ENCODE measurements around the gene ZYX. TPM values are rescaled to one million over a fixed set of nuclear protein-coding genes. Genes with fewer than 3 reads are reported as not detected.
"Not testable (repeated sequence)": the region's sequence is repeated elsewhere in the genome, so short reads cannot be mapped to it uniquely, and the experiment has no call there.

The ZYX gene
- total RNA-seq, 4 donors from 2014 or later = 57.5 to 96.9 (median 72.7) TPM

DNA sequence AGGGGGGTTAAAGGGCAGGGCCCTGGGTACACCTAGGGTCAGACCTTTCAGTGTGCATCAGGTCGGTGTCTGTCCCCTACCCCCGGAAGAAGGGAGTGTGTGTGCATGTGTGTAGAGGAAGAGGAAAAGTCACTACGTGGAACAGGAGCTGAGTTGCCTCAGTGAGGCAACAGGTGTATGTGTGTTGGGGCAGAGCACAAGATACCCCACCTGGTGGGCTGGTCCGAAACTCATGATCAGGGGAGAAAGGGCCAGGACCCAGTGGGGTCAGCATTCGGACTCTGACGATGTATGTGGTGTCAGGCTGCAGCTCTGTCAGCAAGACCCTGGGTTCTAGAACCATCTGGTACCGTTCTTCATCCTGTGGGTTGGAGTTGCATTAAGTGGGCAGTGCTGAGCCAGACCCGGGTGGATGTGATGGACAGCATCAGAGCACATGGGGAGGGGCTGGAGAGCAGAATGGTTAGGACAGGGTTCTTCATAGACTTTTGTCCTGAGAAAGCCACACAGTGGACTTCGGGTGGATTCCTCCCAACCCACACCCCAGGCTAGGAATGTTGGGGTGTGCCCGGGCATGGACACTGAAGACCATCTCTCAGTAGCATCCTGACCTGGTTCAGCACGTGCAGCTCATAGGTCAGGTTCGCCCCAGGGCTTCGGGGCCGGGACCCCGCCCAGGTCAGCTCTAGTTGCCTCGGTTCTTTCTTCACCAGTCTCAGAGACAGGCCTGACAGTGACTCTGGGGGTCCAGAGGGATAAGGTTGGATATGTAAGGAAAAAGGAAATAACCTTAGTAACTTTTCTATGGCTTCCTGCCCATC lies 16.8 kb downstream of the ZYX start:
- Histone ChIP-seq H3K36me3 (no peaks in the 10 kb centered on the region), H3K27ac (no peak overlapping the region), H3K27me3 (no peaks in the 10 kb centered on the region), H3K9me3 (no peaks in the 10 kb centered on the region), H3K4me1 (peaks cover 0 to 28% (median 10%) of the 10 kb centered on the region in 4 donors), H3K4me3 (no peak overlapping the region)
- WGBS, 2 donors = 86% methylated on average over 14 to 16 of the region's 16 CpGs
- DNase-seq (ENCODE audit: low spot score in 2 of 2) = no peak
- TF ChIP-seq, protein P1, sequence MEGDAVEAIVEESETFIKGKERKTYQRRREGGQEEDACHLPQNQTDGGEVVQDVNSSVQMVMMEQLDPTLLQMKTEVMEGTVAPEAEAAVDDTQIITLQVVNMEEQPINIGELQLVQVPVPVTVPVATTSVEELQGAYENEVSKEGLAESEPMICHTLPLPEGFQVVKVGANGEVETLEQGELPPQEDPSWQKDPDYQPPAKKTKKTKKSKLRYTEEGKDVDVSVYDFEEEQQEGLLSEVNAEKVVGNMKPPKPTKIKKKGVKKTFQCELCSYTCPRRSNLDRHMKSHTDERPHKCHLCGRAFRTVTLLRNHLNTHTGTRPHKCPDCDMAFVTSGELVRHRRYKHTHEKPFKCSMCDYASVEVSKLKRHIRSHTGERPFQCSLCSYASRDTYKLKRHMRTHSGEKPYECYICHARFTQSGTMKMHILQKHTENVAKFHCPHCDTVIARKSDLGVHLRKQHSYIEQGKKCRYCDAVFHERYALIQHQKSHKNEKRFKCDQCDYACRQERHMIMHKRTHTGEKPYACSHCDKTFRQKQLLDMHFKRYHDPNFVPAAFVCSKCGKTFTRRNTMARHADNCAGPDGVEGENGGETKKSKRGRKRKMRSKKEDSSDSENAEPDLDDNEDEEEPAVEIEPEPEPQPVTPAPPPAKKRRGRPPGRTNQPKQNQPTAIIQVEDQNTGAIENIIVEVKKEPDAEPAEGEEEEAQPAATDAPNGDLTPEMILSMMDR (IDR thresholded peaks at IDR 0.05) = no peak
- TF ChIP-seq POLR2A (IDR thresholded peaks at IDR 0.05) (no peak), EP300 (IDR thresholded peaks at IDR 0.05) (no peak)

GRCh38 chr7:143398616-143399015 lies 17.5 kb downstream of the ZYX start:
- H3K4me3 ChIP-seq = no peak overlapping the region
- H3K27ac ChIP-seq = no peak overlapping the region
- peaks cover 0 to 21% (median 3%) of the 10 kb centered on the region in 4 donors for H3K4me1 ChIP-seq
- TF ChIP-seq, protein P1 (IDR thresholded peaks at IDR 0.05) = no peak
- TF ChIP-seq EP300 (IDR thresholded peaks at IDR 0.05) (no peak), POLR2A (IDR thresholded peaks at IDR 0.05) (no peak)
- DNase-seq (ENCODE audit: low spot score in 2 of 2) = no peak
- H3K27me3 ChIP-seq = no peaks in the 10 kb centered on the region
- 90 to 100% methylated on average over 1 to 10 of the region's 14 CpGs for WGBS, 2 donors
- no peaks in the 10 kb centered on the region for H3K36me3 ChIP-seq
- no peaks in the 10 kb centered on the region for H3K9me3 ChIP-seq

GRCh38 chr7:143399151-143399550 lies 18.0 kb downstream of the ZYX start:
- H3K27me3 ChIP-seq = no peaks in the 10 kb centered on the region
- TF ChIP-seq EP300 (IDR thresholded peaks at IDR 0.05) (no peak), POLR2A (IDR thresholded peaks at IDR 0.05) (no peak)
- DNase-seq (ENCODE audit: low spot score in 2 of 2) = no peak
- 66 to 84% methylated on average over 2 to 8 of the region's 8 CpGs for WGBS, 2 donors
- H3K27ac ChIP-seq = no peak overlapping the region
- no peaks in the 10 kb centered on the region for H3K9me3 ChIP-seq
- no peaks in the 10 kb centered on the region for H3K36me3 ChIP-seq
- H3K4me3 ChIP-seq = no peak overlapping the region
- H3K4me1 ChIP-seq = peaks cover 0 to 18% (median 3%) of the 10 kb centered on the region in 4 donors

DNA sequence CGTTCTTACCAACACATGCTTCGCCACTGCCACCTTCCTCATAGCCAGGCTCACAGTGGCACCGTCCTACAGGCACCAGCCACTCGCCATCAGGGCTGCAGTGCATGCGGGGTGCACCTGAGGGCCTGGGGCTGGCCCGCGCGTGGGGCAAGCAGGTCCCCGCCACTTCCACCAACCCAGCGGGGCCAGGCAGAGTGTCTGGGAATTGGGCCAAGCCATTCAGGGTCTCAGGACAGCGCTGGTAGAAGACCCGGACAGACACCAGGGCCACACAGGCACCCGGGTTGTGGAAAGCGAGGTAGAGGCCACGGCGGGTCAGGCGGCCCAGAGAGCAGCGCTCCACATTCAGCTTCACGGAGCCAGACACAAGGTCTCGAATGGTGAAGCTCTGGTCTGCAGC lies 18.5 kb downstream of the ZYX start:
- Histone ChIP-seq H3K36me3 (no peaks in the 10 kb centered on the region), H3K27me3 (no peaks in the 10 kb centered on the region), H3K4me1 (peaks cover 0 to 17% (median 3%) of the 10 kb centered on the region in 4 donors), H3K27ac (no peak overlapping the region), H3K9me3 (no peaks in the 10 kb centered on the region), H3K4me3 (no peak overlapping the region)
- TF ChIP-seq, protein P1 (IDR thresholded peaks at IDR 0.05) = no peak
- TF ChIP-seq EP300 (IDR thresholded peaks at IDR 0.05) (no peak), POLR2A (IDR thresholded peaks at IDR 0.05) (no peak)
- no peak for DNase-seq (ENCODE audit: low spot score in 2 of 2)
- 92% methylated on average over 15 to 20 of the region's 20 CpGs for WGBS, 2 donors

GRCh38 chr7:143401265-143401664 lies 20.1 kb downstream of the ZYX start:
- Histone ChIP-seq H3K4me3 (no peak overlapping the region), H3K27ac (no peak overlapping the region), H3K36me3 (no peaks in the 10 kb centered on the region), H3K4me1 (peaks cover 0 to 1% (median 0%) of the 10 kb centered on the region in 4 donors), H3K27me3 (no peaks in the 10 kb centered on the region), H3K9me3 (no peaks in the 10 kb centered on the region)
- TF ChIP-seq EP300 (IDR thresholded peaks at IDR 0.05) (no peak), POLR2A (IDR thresholded peaks at IDR 0.05) (no peak)
- TF ChIP-seq, protein P1 (IDR thresholded peaks at IDR 0.05) = no peak
- DNase-seq (ENCODE audit: low spot score in 2 of 2) = no peak
- WGBS, 2 donors = 80 to 90% methylated on average over 10 to 12 of the region's 12 CpGs

DNA sequence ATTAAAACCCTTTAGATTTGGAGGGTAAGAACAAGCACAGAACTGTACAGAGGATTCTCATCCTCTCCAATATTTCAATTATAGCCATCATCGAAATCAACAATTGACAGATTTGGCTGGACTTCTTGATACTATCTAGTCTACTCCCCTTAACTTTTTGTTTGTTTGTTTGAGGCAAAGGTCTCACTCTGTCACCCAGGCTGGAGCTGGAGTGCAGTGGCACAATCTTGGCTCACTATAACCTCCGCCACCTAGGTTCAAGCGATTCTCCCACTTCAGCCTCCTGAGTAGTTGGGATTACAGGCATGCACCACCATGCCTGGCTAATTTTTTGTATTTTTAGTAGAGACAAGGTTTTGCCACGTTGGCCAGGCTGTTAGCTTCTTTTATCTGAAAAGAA lies 21.1 kb downstream of the ZYX start:
- 83 to 95% methylated on average over 4 of the region's 4 CpGs for WGBS, 2 donors

More for the DNA sequence above, 21.1 kb downstream of the ZYX start:
- not testable (repeated sequence) for DNase-seq (ENCODE audit: low spot score in 2 of 2); H3K9me3 ChIP-seq; H3K36me3 ChIP-seq; H3K4me1 ChIP-seq; H3K27me3 ChIP-seq; H3K27ac ChIP-seq; H3K4me3 ChIP-seq

Data from tibial nerve (tissue), 4 donors.